HG02870 (cell line): ENCODE data around the gene PRODH2.

ENCODE experiments used
- ATAC-seq: cut with Tn5 transposase; IDR thresholded peaks from one replicate; pipeline ENCODE4 v1.9.1; 2021; ENCODE audit warnings: mild to moderate bottlenecking, moderate library complexity; ENCODE audit not compliant: unreplicated experiment

Gene PRODH2

GRCh38 chr19:35812220-35813042, at the start of gene PRODH2:
Gene PRODH2 (minus strand): TSS chr19:35812845. CDS start chr19:35812805, 40 bp downstream.
- no peak for ATAC-seq

- ATAC-seq = no peak
Observed at GRCh38 chr19:35861640-35862160, 49.1 kb upstream of the PRODH2 start.

- ATAC-seq = no peak
Observed at GRCh38 chr19:35860818-35861639, 48.4 kb upstream of the PRODH2 start.

GRCh38 chr19:35860436-35860817, 47.8 kb upstream of the PRODH2 start:
- no peak for ATAC-seq

GRCh38 chr19:35859414-35859813, 46.8 kb upstream of the PRODH2 start:
- ATAC-seq = no peak

GRCh38 chr19:35858311-35858710, 45.7 kb upstream of the PRODH2 start:
- ATAC-seq = no peak

- no peak for ATAC-seq
Observed at GRCh38 chr19:35856546-35857149, 44.0 kb upstream of the PRODH2 start, which contains the start of gene KIRREL2. Gene KIRREL2 (plus strand): TSS chr19:35856911. CDS start chr19:35857120, 209 bp downstream.

- no peak for ATAC-seq
Observed at GRCh38 chr19:35853038-35853756, 40.6 kb upstream of the PRODH2 start.

- no peak for ATAC-seq
Observed at GRCh38 chr19:35852029-35852780, 39.6 kb upstream of the PRODH2 start, which contains the start of gene NPHS1. Gene NPHS1 (minus strand): TSS chr19:35852504. CDS start chr19:35851837, 667 bp downstream.

- no peak for ATAC-seq
Observed at GRCh38 chr19:35851213-35852028, 38.8 kb upstream of the PRODH2 start.

- no peak for ATAC-seq
Observed at GRCh38 chr19:35848919-35849505, 36.4 kb upstream of the PRODH2 start.

GRCh38 chr19:35848486-35848885, 35.8 kb upstream of the PRODH2 start:
- ATAC-seq = no peak

- no peak for ATAC-seq
Observed at GRCh38 chr19:35847911-35848310, 35.3 kb upstream of the PRODH2 start.

- no peak for ATAC-seq
Observed at GRCh38 chr19:35846038-35846668, 33.5 kb upstream of the PRODH2 start.

GRCh38 chr19:35845215-35846037, 32.8 kb upstream of the PRODH2 start:
- ATAC-seq = no peak

- ATAC-seq = no peak
Observed at GRCh38 chr19:35844482-35845214, 32.0 kb upstream of the PRODH2 start.
